Choroid plexus epithelial cell (primary cell): ENCODE measurements around the gene PTPRK.

ENCODE experiments used
- DNase-seq: peaks from one replicate; pipeline ENCODE4 v3.0.0-alpha.2; 2010; ENCODE audit warnings: low read depth
- H3K4me3 ChIP-seq: 2 replicates; pipeline ENCODE4 v1.5.1; 2011; ENCODE audit warnings: low read depth, mild to moderate bottlenecking, control low read depth, low read length, moderate library complexity
- CTCF ChIP-seq: conservative IDR thresholded peaks from 2 replicates; pipeline ENCODE4 v1.5.1; 2011; ENCODE audit warnings: low read depth, mild to moderate bottlenecking, control low read depth, inconsistent platforms, low read length, moderate library complexity

The PTPRK gene

DNA sequence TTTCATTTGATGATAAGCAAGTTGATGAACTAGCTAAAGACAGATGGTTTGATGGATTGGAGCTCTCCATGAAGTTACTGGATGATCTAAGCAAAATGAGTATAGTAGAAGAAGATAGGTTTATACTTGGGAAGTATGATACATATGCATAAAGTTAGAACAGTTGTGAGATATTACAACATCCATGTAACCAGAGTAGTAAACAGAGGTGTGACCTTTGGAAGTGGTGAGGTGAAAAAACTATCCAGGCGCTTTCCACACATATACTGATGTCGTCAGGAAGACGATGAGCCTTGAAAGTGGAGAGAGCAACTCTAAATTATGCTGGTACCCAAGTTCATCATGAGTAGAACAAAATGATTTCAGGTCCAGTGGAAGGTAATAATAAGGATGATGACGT, 271.0 kb downstream of the PTPRK start:
- H3K4me3 ChIP-seq = no peak overlapping the region
- no peak for TF ChIP-seq CTCF
- no peak for DNase-seq

DNA sequence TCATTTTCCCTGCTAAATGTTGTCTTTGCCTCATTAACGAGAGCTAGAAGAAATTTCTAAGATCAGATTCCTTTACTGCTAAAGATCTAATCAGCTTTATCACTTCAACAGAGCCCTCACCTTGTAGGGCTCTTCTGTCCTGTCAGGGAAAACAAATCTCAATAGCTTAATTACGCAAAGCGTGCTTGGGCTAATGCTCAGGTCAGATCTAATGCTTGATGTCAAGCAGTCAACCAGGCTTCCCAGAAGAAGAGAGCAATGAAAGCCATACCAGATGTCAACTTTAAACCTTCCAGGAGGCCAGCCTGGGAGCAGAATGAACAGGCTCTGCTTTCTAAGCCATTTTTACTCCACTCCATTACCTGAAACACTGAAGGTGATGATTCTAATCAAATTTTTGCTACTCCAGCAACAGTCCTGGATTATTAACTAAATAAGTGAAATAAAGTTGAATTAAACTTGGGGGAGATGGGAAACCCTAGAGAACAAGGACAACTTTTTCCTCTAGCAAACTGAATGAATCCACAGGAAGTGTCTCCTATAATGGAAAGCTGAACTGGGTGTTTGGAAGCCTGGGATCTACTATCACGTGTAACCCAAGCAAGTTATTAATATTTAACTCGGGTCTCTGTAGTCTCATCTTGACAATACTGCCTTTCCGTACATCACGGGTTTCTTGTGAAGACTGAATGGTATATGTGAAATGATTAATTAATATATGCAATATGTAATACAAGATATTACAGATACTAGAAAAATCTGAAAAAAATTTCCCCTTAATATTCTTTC, 273.7 kb downstream of the PTPRK start:
- DNase-seq = no peak
- H3K4me3 ChIP-seq = no peak overlapping the region
- TF ChIP-seq CTCF = no peak

GRCh38 chr6:128244751-128245405, 275.5 kb downstream of the PTPRK start:
- DNase-seq = peak; percentile 36
- no peak overlapping the region for H3K4me3 ChIP-seq
- no peak for TF ChIP-seq CTCF

GRCh38 chr6:128242765-128243403, 277.5 kb downstream of the PTPRK start:
- no peak for TF ChIP-seq CTCF
- DNase-seq = peak; percentile 47
- H3K4me3 ChIP-seq = no peak overlapping the region

DNA sequence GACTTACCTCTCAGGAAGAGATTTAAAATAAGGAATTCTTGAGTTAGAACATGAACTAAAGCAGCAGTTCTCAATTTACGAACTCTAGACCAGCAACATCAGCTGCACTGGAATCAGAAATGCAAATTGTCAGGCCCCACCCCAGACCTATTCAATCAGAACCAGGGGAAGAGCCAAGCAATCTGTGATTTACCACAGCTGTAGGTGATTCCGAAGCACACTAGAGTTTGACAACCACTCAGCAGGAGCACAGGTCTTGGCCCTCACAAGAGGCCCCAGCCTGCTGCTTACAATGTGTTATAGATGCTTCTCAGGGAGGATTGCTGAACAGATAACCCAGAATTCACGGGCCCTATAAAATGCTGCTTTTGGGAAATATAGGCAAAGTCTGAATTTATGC, 279.2 kb downstream of the PTPRK start:
- no peak for TF ChIP-seq CTCF
- no peak overlapping the region for H3K4me3 ChIP-seq
- DNase-seq = no peak

GRCh38 chr6:128240024-128240428, 280.4 kb downstream of the PTPRK start:
- no peak for DNase-seq
- no peak for TF ChIP-seq CTCF
- no peak overlapping the region for H3K4me3 ChIP-seq
